K562 (cell line): ENCODE measurements around the gene NAB1. TPM values are rescaled to one million over a fixed set of nuclear protein-coding genes. Genes with fewer than 3 reads are reported as not detected.

Source experiments
- ATAC-seq: fragments of 200-7000 bp; cut with Tn5 transposase; 3 replicates; pipeline ENCODE4 v1.9.1; 2020; ENCODE audit warnings: moderate library complexity
- BruUV-seq: library from RNA; stranded (reverse); fragments of 400-500 nt; replicated peaks from 2 replicates; lab custom pipeline; 2021; lab: Mats Ljungman, UMichigan
- CTCF ChIA-PET: fragments of 300-600 bp; formaldehyde crosslinking; extraction: SDS; loops from one replicate; lab custom pipeline; 2021; ENCODE audit warnings: low intra/inter-chr PET ratio; lab: Yijun Ruan, JAX
- POLR2A ChIA-PET: fragments of 300-600, 350-650 bp; sonication (Branson Sonifier 250); formaldehyde crosslinking; extraction: SDS; loops from one replicate; lab custom pipeline; 2021; ENCODE audit warnings: antibody characterized with exemption, inconsistent platforms; lab: Yijun Ruan, JAX
- DNase-seq, 4 experiments: peaks; one replicate each; pipeline versions ENCODE4 v3.0.0 to v3.0.0-alpha.2; 2011 to 2018; ENCODE audit warnings: low spot score in 3 of 4, mixed read lengths in 3 of 4; ENCODE audit errors: extremely low read depth in 1 of 4
- FAIRE-seq: peaks from 2 replicates; lab custom pipeline; 2011; peaks lifted over from hg19 to GRCh38; lab: Jason Lieb, UNC
- H2AFZ ChIP-seq: 2 replicates; pipeline ENCODE4 v1.6.0; 2011; ENCODE audit warnings: low read depth, low read length, control low read depth, inconsistent platforms
- H3K27ac ChIP-seq: fragments of 200-600 bp; 3 replicates; pipeline ENCODE4 v1.8.0; 2011; ENCODE audit warnings: low read depth, mild to moderate bottlenecking, control low read depth, inconsistent platforms, low read length, moderate library complexity, mixed read lengths; ENCODE audit errors: extremely low read depth
- H3K27me3 ChIP-seq, 2 experiments: fragments of 300-600 bp in 1 of 2; 2 replicates in 1 of 2; 3 replicates in 1 of 2; pipeline versions ENCODE4 v1.6.0 to v1.8.0; 2011; ENCODE audit warnings: inconsistent platforms in 2 of 2, low read length in 2 of 2, mild to moderate bottlenecking in 1 of 2, mixed read lengths in 1 of 2, moderate library complexity in 1 of 2; ENCODE audit not compliant: control insufficient read depth in 2 of 2, insufficient read depth in 2 of 2
- H3K36me3 ChIP-seq: fragments of 300-600 bp; 3 replicates; pipeline ENCODE4 v1.8.0; 2011; ENCODE audit warnings: mild to moderate bottlenecking, low read length, inconsistent platforms; ENCODE audit not compliant: control insufficient read depth, insufficient read depth
- H3K4me1 ChIP-seq, 2 experiments: fragments of 200-600 bp in 1 of 2; replicated peaks in 1 of 2; 2 replicates in 1 of 2; 3 replicates in 1 of 2; pipeline versions ENCODE4 v1.5.1 to v1.8.0; 2011; ENCODE audit warnings: inconsistent platforms in 2 of 2, low read length in 2 of 2, mild to moderate bottlenecking in 1 of 2, mixed read lengths in 1 of 2, moderate library complexity in 1 of 2; ENCODE audit not compliant: control insufficient read depth in 2 of 2, insufficient read depth in 2 of 2
- H3K4me2 ChIP-seq: 2 replicates; pipeline ENCODE4 v1.6.1; 2011; ENCODE audit warnings: low read length, control low read depth, inconsistent platforms, mixed read lengths; ENCODE audit not compliant: insufficient read depth
- H3K4me3 ChIP-seq: fragments of 200-600 bp; sonication (generic), shearing (Covaris generic); 2 replicates; pipeline ENCODE4 v1.5.1; 2016; ENCODE audit warnings: control low read depth, inconsistent platforms
- H3K79me2 ChIP-seq: fragments of 200-600 bp; 3 replicates; pipeline ENCODE4 v1.8.0; 2011; ENCODE audit warnings: low read length, inconsistent platforms; ENCODE audit not compliant: control insufficient read depth, insufficient read depth
- H3K9ac ChIP-seq, 2 experiments: 2 replicates each; pipeline versions ENCODE4 v1.6.0 to v1.6.1; 2011; ENCODE audit warnings: low read depth in 2 of 2, low read length in 2 of 2, control low read depth in 1 of 2, inconsistent platforms in 1 of 2, mild to moderate bottlenecking in 1 of 2, mixed read lengths in 1 of 2; ENCODE audit not compliant: insufficient read depth in 1 of 2
- H3K9me1 ChIP-seq: one replicate; pipeline ENCODE4 v1.6.0; 2011; ENCODE audit warnings: inconsistent platforms, mild to moderate bottlenecking, low read length, moderate library complexity; ENCODE audit not compliant: control insufficient read depth, insufficient read depth
- H3K9me3 ChIP-seq: replicated peaks from 2 replicates; pipeline ENCODE4 v1.5.1; 2011; ENCODE audit warnings: low read depth, low read length, inconsistent platforms; ENCODE audit not compliant: control insufficient read depth, insufficient read depth
- H4K20me1 ChIP-seq: replicated peaks from 2 replicates; pipeline ENCODE4 v1.6.1; 2011; ENCODE audit warnings: low read length, inconsistent platforms, mixed read lengths; ENCODE audit not compliant: control insufficient read depth, insufficient read depth
- E2F3 ChIP-seq: fragments of 250-450 bp; sonication (Bioruptor Pico); IDR thresholded peaks from 2 replicates; pipeline ENCODE4 v1.4.0; 2020; ENCODE audit warnings: mild to moderate bottlenecking
- ILF3 ChIP-seq: fragments of 450-650 bp; IDR thresholded peaks from 2 replicates; pipeline ENCODE4 v1.6.1; 2018; ENCODE audit warnings: antibody characterized with exemption, mild to moderate bottlenecking, moderate library complexity, borderline replicate concordance
- MYNN ChIP-seq, 2 experiments: sonication (generic); formaldehyde crosslinking in 1 of 2; IDR thresholded peaks; 2 replicates each; pipeline versions ENCODE4 v1.5.0 to v1.6.1; 2016 to 2020; ENCODE audit warnings: antibody characterized with exemption in 1 of 2, missing genetic modification reagents in 1 of 2
- POLR3A ChIP-seq: IDR thresholded peaks from 2 replicates; pipeline ENCODE4 v1.6.1; 2011; ENCODE audit warnings: borderline replicate concordance, mild to moderate bottlenecking, moderate library complexity; ENCODE audit not compliant: insufficient read length, insufficient read depth; ENCODE audit errors: extremely low read depth
- PTTG1 ChIP-seq: fragments of 450-650 bp; IDR thresholded peaks from 2 replicates; pipeline ENCODE4 v1.6.1; 2016; ENCODE audit warnings: low read depth, mild to moderate bottlenecking, missing genetic modification characterization, missing compliant biosample characterization
- RBM25 ChIP-seq: fragments of 200-400 bp; formaldehyde crosslinking; IDR thresholded peaks from 2 replicates; pipeline ENCODE4 v1.6.1; 2018; ENCODE audit warnings: low read length, low read depth, moderate library complexity; ENCODE audit not compliant: severe bottlenecking
- SP1 ChIP-seq: sonication (generic); formaldehyde crosslinking; IDR thresholded peaks from 2 replicates; pipeline ENCODE4 v1.8.1; 2022; ENCODE audit warnings: mild to moderate bottlenecking, missing genetic modification reagents
- WHSC1 ChIP-seq: IDR thresholded peaks from one replicate; pipeline ENCODE4 v1.6.1; 2012; ENCODE audit warnings: low read length, control low read depth, inconsistent platforms
- XRCC5 ChIP-seq: fragments of 200-400 bp; formaldehyde crosslinking; IDR thresholded peaks from 2 replicates; pipeline ENCODE4 v1.6.1; 2017; ENCODE audit warnings: low read depth, mild to moderate bottlenecking, low read length
- ZNF274 ChIP-seq: IDR thresholded peaks from 2 replicates; pipeline ENCODE4 v1.6.1; 2011; ENCODE audit warnings: low read depth, mild to moderate bottlenecking, low read length, moderate library complexity, borderline replicate concordance
- ZSCAN32 ChIP-seq: fragments of 450-650 bp; formaldehyde crosslinking; IDR thresholded peaks from 2 replicates; pipeline ENCODE4 v1.4.0; 2020; ENCODE audit warnings: mild to moderate bottlenecking, moderate library complexity
- WGBS: fragments of 100-300 bp; shearing (Covaris generic); methylation state at CpG from one replicate; pipeline ENCODE4 v1.1.6; 2016; ENCODE audit warnings: low coverage, mixed read lengths; ENCODE audit not compliant: insufficient coverage; ENCODE audit errors: missing lambda C conversion rate; 5-methylcytosine and 5-hydroxymethylcytosine counted together
- in situ Hi-C: fragments of 300-500 bp; cut with MboI; formaldehyde crosslinking; loops from 4 replicates; pipeline ENCODE4 v1.15.0; 2018; ENCODE audit warnings: inconsistent platforms, mixed read lengths
- intact Hi-C: fragments of 100-400 bp; cut with micrococcal nuclease; formaldehyde crosslinking; loops from 2 replicates; pipeline ENCODE4 v1.14.2; 2022
- polyA plus RNA-seq, 8 experiments: library from polyadenylated mRNA; depleted of rRNA in 4 of 8; stranded (reverse) in 5 of 8; unstranded in 3 of 8; fragments of >200 nt; fragmentation: Nextera tagmentation in 2 of 8; fragmentation: Illumina TruSeq in 1 of 8; extraction: Ambion mirVana in 2 of 8; extraction: Trizol in 1 of 8; gene quantifications; 2 replicates each; pipeline versions ENCODE4 v1.2.1 to v1.2.3, GENCODE V29; 2011 to 2014; ENCODE audit warnings: inconsistent platforms in 1 of 8, missing spikeins in 1 of 8
- total RNA-seq, 7 experiments: library from RNA; depleted of rRNA in 6 of 7; stranded (reverse); fragments of >200 nt in 6 of 7; fragmentation: Illumina TruSeq in 2 of 7; extraction: Trizol in 2 of 7; gene quantifications; 2 replicates each; pipeline versions ENCODE4 v1.2.1 to v1.2.3, GENCODE V29; 2011 to 2021; ENCODE audit warnings: low replicate concordance in 1 of 7
- TF ChIP-seq, protein P1 (sequence below), 2 experiments: fragments of 450-650 bp; formaldehyde crosslinking in 1 of 2; IDR thresholded peaks; 2 replicates each; pipeline versions ENCODE4 v1.4.0 to v1.6.1; 2014 to 2020; ENCODE audit warnings: mild to moderate bottlenecking in 2 of 2, borderline replicate concordance in 1 of 2, low read depth in 1 of 2
- TF ChIP-seq, protein P2 (sequence below), 2 experiments: fragments of 450-650 bp in 1 of 2; sonication (generic) in 1 of 2; formaldehyde crosslinking in 1 of 2; IDR thresholded peaks in 1 of 2; conservative IDR thresholded peaks in 1 of 2; 2 replicates each; pipeline versions ENCODE4 v1.6.1 to v1.8.1; 2016 to 2023; ENCODE audit warnings: mild to moderate bottlenecking in 2 of 2, moderate library complexity in 2 of 2, inconsistent platforms in 1 of 2, missing genetic modification reagents in 1 of 2

Gene NAB1
- total and polyA plus RNA-seq, 9 of the 15 experiments (the other 6 are each of a cell fraction or from before 2014, with no cell fraction given): 3.1 to 23.0 (median 16.3) TPM

DNA sequence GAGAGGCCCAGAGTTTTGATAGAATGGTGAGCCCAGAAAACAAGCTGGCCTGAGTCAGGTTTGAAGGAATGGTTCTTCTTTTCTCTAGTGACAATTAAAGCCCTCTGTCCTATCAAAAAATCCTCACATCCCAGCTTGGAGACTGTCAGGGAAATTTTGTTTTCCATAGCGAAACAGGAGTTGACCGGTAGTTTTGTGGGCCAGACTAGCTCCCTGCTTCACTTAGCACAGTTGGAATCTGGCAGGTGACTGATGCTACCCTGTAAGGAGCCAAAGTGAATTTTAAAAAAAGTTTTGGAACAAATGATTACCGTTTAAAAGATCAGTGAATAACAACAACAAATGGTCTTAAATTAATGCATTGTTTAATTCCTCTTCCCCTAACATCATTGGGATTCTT, 6.7 kb downstream of the NAB1 start:
- Histone ChIP-seq H2AFZ (no peak overlapping the region), H3K27ac (no peak overlapping the region), H3K4me3 (no peak overlapping the region), H3K27me3 (no peaks in the 10 kb centered on the region), H3K36me3 (peaks cover 16% of the 10 kb centered on the region), H3K79me2 (peaks cover 99% of the 10 kb centered on the region), H3K9me3 (no peaks in the 10 kb centered on the region), H3K4me1 (peaks cover 4 to 26% of the 10 kb centered on the region in 2 experiments; a peak in 4 of 5 replicates), H3K9ac (no peak overlapping the region), H3K4me2 (no peak overlapping the region), H4K20me1 (0 out of 2 replicates have a peak, but pooled peaks cover 3% of the 10 kb centered on the region), H3K9me1 (peaks cover 4% of the 10 kb centered on the region)
- DNase-seq (no peak), FAIRE-seq (no peak), ATAC-seq (no peak)
- TF ChIP-seq, protein P1, sequence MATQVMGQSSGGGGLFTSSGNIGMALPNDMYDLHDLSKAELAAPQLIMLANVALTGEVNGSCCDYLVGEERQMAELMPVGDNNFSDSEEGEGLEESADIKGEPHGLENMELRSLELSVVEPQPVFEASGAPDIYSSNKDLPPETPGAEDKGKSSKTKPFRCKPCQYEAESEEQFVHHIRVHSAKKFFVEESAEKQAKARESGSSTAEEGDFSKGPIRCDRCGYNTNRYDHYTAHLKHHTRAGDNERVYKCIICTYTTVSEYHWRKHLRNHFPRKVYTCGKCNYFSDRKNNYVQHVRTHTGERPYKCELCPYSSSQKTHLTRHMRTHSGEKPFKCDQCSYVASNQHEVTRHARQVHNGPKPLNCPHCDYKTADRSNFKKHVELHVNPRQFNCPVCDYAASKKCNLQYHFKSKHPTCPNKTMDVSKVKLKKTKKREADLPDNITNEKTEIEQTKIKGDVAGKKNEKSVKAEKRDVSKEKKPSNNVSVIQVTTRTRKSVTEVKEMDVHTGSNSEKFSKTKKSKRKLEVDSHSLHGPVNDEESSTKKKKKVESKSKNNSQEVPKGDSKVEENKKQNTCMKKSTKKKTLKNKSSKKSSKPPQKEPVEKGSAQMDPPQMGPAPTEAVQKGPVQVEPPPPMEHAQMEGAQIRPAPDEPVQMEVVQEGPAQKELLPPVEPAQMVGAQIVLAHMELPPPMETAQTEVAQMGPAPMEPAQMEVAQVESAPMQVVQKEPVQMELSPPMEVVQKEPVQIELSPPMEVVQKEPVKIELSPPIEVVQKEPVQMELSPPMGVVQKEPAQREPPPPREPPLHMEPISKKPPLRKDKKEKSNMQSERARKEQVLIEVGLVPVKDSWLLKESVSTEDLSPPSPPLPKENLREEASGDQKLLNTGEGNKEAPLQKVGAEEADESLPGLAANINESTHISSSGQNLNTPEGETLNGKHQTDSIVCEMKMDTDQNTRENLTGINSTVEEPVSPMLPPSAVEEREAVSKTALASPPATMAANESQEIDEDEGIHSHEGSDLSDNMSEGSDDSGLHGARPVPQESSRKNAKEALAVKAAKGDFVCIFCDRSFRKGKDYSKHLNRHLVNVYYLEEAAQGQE (IDR thresholded peaks at IDR 0.05; ENCODE audit: borderline replicate concordance): no peak
- TF ChIP-seq, protein P1 (CRISPR knock-in tag; IDR thresholded peaks at IDR 0.05; ENCODE audit: low read depth): no peak
- TF ChIP-seq SP1 (CRISPR knock-in tag) (no peak), E2F3 (CRISPR knock-in tag) (no peak), XRCC5 (no peak), MYNN (IDR thresholded peaks at IDR 0.05) (no peak), MYNN (CRISPR knock-in tag; IDR thresholded peaks at IDR 0.05) (no peak), ILF3 (no peak), ZNF274 (no peak), RBM25 (no peak), ZSCAN32 (CRISPR knock-in tag) (no peak), POLR3A (no peak), WHSC1 (no peak), PTTG1 (no peak)
- TF ChIP-seq, protein P2, sequence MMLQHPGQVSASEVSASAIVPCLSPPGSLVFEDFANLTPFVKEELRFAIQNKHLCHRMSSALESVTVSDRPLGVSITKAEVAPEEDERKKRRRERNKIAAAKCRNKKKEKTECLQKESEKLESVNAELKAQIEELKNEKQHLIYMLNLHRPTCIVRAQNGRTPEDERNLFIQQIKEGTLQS (IDR thresholded peaks at IDR 0.05): no peak
- TF ChIP-seq, protein P2 (CRISPR knock-in tag; conservative IDR thresholded peaks at IDR 0.05): no peak
- WGBS: 68% methylated on average over 3 of the region's 3 CpGs
- no TSS peak for BruUV-seq
- POLR2A ChIA-PET: interaction anchor here (1.0 to 1.9 kb wide), 3 partner anchors 9 to 123 kb away, joined by 3 to 6 read pairs (median 6); no protein-coding TSS in a partner anchor
- in situ Hi-C loops (no loop called here), intact Hi-C loops (no loop called here)
- CTCF ChIA-PET: no interaction called here
